ENCODE measurements around the gene ADAM12.

GRCh38 chr10:126243306-126243705 lies 145.0 kb downstream of the ADAM12 start:
- TF ChIP-seq CTCF (IDR thresholded peaks at IDR 0.05) (no peak), POLR2A (IDR thresholded peaks at IDR 0.05) (no peak)
